ENCODE results near the gene DNAJC18.

GRCh38 chr5:139475865-139476617 is 36.7 kb upstream of the DNAJC18 start:
- TF ChIP-seq EZH2 (IDR thresholded peaks at IDR 0.05; ENCODE audit: insufficient read depth, poor library complexity, severe bottlenecking) (no peak), EZH2phosphoT487 (IDR thresholded peaks at IDR 0.05; ENCODE audit: insufficient read depth, low read depth) (no peak)

Measured in GM23248 (cell line).